Measurements from ENCODE around the gene FILIP1. TPM values are rescaled to one million over a fixed set of nuclear protein-coding genes. Genes with fewer than 3 reads are reported as not detected.
"Not testable (repeated sequence)": the region's sequence is repeated elsewhere in the genome, so short reads cannot be mapped to it uniquely, and the experiment has no call there.

The FILIP1 gene
- polyA plus RNA-seq, 1 donor, result 7.5 TPM

- no CpG with 5 or more reads among the region's 3 CpGs for WGBS (ENCODE audit: insufficient coverage, low lambda C conversion rate)
- H3K4me3 ChIP-seq (ENCODE audit: low read length), result no peak overlapping the region
- H3K36me3 ChIP-seq (ENCODE audit: control insufficient read depth, insufficient read depth, low read length), result no peaks in the 10 kb centered on the region
- DNase-seq, result peak in 1 of 2 donors; percentile 23
- no peaks in the 10 kb centered on the region for H3K4me1 ChIP-seq (ENCODE audit: control insufficient read depth, insufficient read depth, low read length)
- no peak overlapping the region for H3K27ac ChIP-seq (ENCODE audit: low read length)
- H3K9me3 ChIP-seq (ENCODE audit: control insufficient read depth, low read depth, low read length), result no peaks in the 10 kb centered on the region
- H3K27me3 ChIP-seq (ENCODE audit: control insufficient read depth, insufficient read depth, low read length), result no peaks in the 10 kb centered on the region
Observed at GRCh38 chr6:75437421-75437891, 56.1 kb downstream of the FILIP1 start.

GRCh38 chr6:75436869-75437268, 56.7 kb downstream of the FILIP1 start:
- peak in 1 of 2 donors; percentile 24 for DNase-seq

GRCh38 chr6:75432809-75433208, 60.8 kb downstream of the FILIP1 start:
- H3K27ac ChIP-seq (ENCODE audit: low read length); H3K9me3 ChIP-seq (ENCODE audit: control insufficient read depth, low read depth, low read length); DNase-seq; H3K4me3 ChIP-seq (ENCODE audit: low read length); H3K4me1 ChIP-seq (ENCODE audit: control insufficient read depth, insufficient read depth, low read length); H3K27me3 ChIP-seq (ENCODE audit: control insufficient read depth, insufficient read depth, low read length); H3K36me3 ChIP-seq (ENCODE audit: control insufficient read depth, insufficient read depth, low read length): not testable (repeated sequence)
- no CpG with 5 or more reads among the region's 1 CpG for WGBS (ENCODE audit: insufficient coverage, low lambda C conversion rate)

More at GRCh38 chr6:75436869-75437268, 56.7 kb downstream of the FILIP1 start:
- WGBS (ENCODE audit: insufficient coverage, low lambda C conversion rate), result no CpG with 5 or more reads among the region's 4 CpGs
- Histone ChIP-seq H3K27me3 (ENCODE audit: control insufficient read depth, insufficient read depth, low read length) (no peaks in the 10 kb centered on the region), H3K4me1 (ENCODE audit: control insufficient read depth, insufficient read depth, low read length) (no peaks in the 10 kb centered on the region), H3K27ac (ENCODE audit: low read length) (no peak overlapping the region), H3K9me3 (ENCODE audit: control insufficient read depth, low read depth, low read length) (no peaks in the 10 kb centered on the region), H3K36me3 (ENCODE audit: control insufficient read depth, insufficient read depth, low read length) (no peaks in the 10 kb centered on the region), H3K4me3 (ENCODE audit: low read length) (no peak overlapping the region)

DNA sequence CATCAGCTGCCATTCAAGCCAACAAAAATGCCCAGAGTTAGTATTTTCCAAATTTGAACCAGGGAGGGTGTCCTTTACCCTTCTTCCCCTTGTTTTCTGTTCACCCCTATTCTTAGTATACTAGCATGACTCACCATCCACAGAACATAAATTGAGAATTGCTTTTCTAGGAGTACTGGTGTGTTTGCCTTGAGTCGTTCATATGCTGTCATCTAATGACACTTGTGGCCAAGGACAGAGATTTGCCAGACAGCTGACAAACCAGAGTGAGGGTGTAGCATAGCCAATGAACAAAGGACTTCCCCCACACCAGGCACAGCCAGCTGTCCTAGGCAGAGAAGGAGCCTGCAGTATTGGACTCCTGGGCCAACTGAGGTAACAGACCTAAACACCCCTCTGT, 62.2 kb downstream of the FILIP1 start:
- Histone ChIP-seq H3K9me3 (ENCODE audit: control insufficient read depth, low read depth, low read length) (no peaks in the 10 kb centered on the region), H3K36me3 (ENCODE audit: control insufficient read depth, insufficient read depth, low read length) (no peaks in the 10 kb centered on the region), H3K27ac (ENCODE audit: low read length) (peak overlapping the region; percentile 18), H3K27me3 (ENCODE audit: control insufficient read depth, insufficient read depth, low read length) (no peaks in the 10 kb centered on the region), H3K4me3 (ENCODE audit: low read length) (no peak overlapping the region), H3K4me1 (ENCODE audit: control insufficient read depth, insufficient read depth, low read length) (no peaks in the 10 kb centered on the region)
- no peak for DNase-seq
- no CpG with 5 or more reads among the region's 1 CpG for WGBS (ENCODE audit: insufficient coverage, low lambda C conversion rate)

DNA sequence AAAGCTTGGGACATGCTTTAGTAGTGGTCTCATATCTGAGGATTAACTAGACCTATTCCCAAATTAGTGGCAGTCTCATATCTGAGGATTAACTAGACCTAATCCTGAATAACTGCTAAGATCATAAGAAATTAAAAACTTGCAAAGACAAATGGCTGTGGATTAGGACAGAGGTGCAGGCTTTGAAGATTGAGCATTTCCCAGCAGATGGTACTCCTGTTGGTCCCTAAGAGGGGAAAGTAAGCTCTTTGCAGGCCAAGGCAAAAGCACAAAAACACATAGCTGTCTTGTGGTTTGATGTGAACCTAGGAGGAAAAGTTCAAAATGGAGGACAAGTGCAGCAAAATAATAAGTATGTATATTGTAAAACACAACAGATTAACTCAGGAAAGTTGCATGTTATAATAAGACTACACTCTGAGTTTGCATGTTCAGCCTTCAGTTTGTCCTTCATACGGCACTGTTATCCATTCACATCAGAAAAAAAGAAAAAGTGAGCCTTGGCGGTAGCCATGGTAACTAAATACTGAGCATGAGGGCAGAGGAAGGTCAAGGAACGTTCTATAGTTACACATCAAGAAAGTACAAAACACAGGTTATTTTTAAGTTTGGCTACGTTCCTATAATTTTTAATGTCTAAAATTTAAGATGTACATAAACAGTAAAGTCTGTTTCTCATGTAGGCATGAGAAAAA, 62.8 kb downstream of the FILIP1 start:
- H3K27ac ChIP-seq (ENCODE audit: low read length), result no peak overlapping the region
- no peaks in the 10 kb centered on the region for H3K4me1 ChIP-seq (ENCODE audit: control insufficient read depth, insufficient read depth, low read length)
- DNase-seq, result no peak
- H3K9me3 ChIP-seq (ENCODE audit: control insufficient read depth, low read depth, low read length), result no peaks in the 10 kb centered on the region
- no peaks in the 10 kb centered on the region for H3K27me3 ChIP-seq (ENCODE audit: control insufficient read depth, insufficient read depth, low read length)
- H3K4me3 ChIP-seq (ENCODE audit: low read length), result no peak overlapping the region
- H3K36me3 ChIP-seq (ENCODE audit: control insufficient read depth, insufficient read depth, low read length), result no peaks in the 10 kb centered on the region
- WGBS (ENCODE audit: insufficient coverage, low lambda C conversion rate), result 29% methylated on average over 2 of the region's 4 CpGs

GRCh38 chr6:75429061-75429703, 64.4 kb downstream of the FILIP1 start:
- Histone ChIP-seq H3K36me3 (ENCODE audit: control insufficient read depth, insufficient read depth, low read length) (no peaks in the 10 kb centered on the region), H3K4me1 (ENCODE audit: control insufficient read depth, insufficient read depth, low read length) (no peaks in the 10 kb centered on the region), H3K27ac (ENCODE audit: low read length) (no peak overlapping the region), H3K27me3 (ENCODE audit: control insufficient read depth, insufficient read depth, low read length) (no peaks in the 10 kb centered on the region), H3K9me3 (ENCODE audit: control insufficient read depth, low read depth, low read length) (no peaks in the 10 kb centered on the region), H3K4me3 (ENCODE audit: low read length) (no peak overlapping the region)
- DNase-seq, result no peak
- no CpG with 5 or more reads among the region's 2 CpGs for WGBS (ENCODE audit: insufficient coverage, low lambda C conversion rate)

GRCh38 chr6:75428204-75428603, 65.4 kb downstream of the FILIP1 start:
- Histone ChIP-seq H3K4me1 (ENCODE audit: control insufficient read depth, insufficient read depth, low read length) (no peaks in the 10 kb centered on the region), H3K36me3 (ENCODE audit: control insufficient read depth, insufficient read depth, low read length) (no peaks in the 10 kb centered on the region), H3K4me3 (ENCODE audit: low read length) (no peak overlapping the region), H3K9me3 (ENCODE audit: control insufficient read depth, low read depth, low read length) (no peaks in the 10 kb centered on the region), H3K27ac (ENCODE audit: low read length) (no peak overlapping the region), H3K27me3 (ENCODE audit: control insufficient read depth, insufficient read depth, low read length) (no peaks in the 10 kb centered on the region)
- no peak for DNase-seq
- no CpG with 5 or more reads among the region's 1 CpG for WGBS (ENCODE audit: insufficient coverage, low lambda C conversion rate)

- Histone ChIP-seq H3K27ac (ENCODE audit: low read length) (no peak overlapping the region), H3K4me1 (ENCODE audit: control insufficient read depth, insufficient read depth, low read length) (no peaks in the 10 kb centered on the region), H3K36me3 (ENCODE audit: control insufficient read depth, insufficient read depth, low read length) (no peaks in the 10 kb centered on the region), H3K9me3 (ENCODE audit: control insufficient read depth, low read depth, low read length) (no peaks in the 10 kb centered on the region), H3K27me3 (ENCODE audit: control insufficient read depth, insufficient read depth, low read length) (no peaks in the 10 kb centered on the region), H3K4me3 (ENCODE audit: low read length) (no peak overlapping the region)
- no peak for DNase-seq
- WGBS (ENCODE audit: insufficient coverage, low lambda C conversion rate), result 100% methylated on average over 1 of the region's 2 CpGs
Observed at GRCh38 chr6:75427329-75427728, 66.3 kb downstream of the FILIP1 start.

DNA sequence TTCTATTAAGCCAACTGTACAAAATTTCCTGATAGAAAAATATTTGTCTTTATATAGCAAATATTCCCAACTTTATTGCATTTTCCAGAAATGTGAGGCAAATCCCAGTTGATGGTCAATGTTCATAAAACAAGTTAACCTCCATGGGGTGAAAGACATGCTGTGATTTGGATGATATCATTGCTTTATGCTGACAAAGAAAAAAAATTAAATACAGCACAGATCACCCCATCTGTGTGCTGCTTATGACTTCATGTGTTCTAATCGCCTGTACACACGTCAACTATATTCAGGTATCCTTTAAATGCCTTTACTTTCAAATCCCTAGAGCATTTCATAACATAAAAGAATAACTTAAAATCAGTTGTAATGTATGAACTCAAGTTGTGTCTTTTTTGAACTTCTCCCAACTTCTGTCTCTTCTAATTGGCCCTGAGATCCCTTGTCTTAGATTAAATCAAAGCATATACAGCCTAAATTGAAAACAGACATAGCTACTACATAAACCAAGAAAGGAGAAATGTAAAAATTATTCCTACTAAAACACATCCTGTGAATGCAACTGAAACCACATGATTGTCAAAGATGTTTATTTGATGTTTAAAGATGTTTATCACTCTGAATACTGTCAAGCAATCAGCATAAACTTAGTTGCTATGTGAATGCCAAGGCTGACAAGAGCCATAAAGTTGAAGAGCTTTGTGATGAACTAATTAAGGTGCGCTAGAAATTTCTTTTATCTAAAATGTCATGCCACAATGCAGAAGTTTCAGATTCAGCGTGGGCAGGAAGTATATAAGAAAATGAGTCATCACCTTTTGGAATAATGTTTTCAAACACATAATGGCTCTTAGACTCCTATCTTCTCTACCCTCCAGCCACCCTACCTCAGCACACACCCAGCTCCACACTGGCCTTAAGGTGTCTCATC, 68.7 kb downstream of the FILIP1 start:
- H3K9me3 ChIP-seq (ENCODE audit: control insufficient read depth, low read depth, low read length), result no peaks in the 10 kb centered on the region
- DNase-seq, result no peak
- no CpG with 5 or more reads among the region's 4 CpGs for WGBS (ENCODE audit: insufficient coverage, low lambda C conversion rate)
- no peak overlapping the region for H3K27ac ChIP-seq (ENCODE audit: low read length)
- no peaks in the 10 kb centered on the region for H3K36me3 ChIP-seq (ENCODE audit: control insufficient read depth, insufficient read depth, low read length)
- no peak overlapping the region for H3K4me3 ChIP-seq (ENCODE audit: low read length)
- H3K4me1 ChIP-seq (ENCODE audit: control insufficient read depth, insufficient read depth, low read length), result no peaks in the 10 kb centered on the region
- no peaks in the 10 kb centered on the region for H3K27me3 ChIP-seq (ENCODE audit: control insufficient read depth, insufficient read depth, low read length)

DNA sequence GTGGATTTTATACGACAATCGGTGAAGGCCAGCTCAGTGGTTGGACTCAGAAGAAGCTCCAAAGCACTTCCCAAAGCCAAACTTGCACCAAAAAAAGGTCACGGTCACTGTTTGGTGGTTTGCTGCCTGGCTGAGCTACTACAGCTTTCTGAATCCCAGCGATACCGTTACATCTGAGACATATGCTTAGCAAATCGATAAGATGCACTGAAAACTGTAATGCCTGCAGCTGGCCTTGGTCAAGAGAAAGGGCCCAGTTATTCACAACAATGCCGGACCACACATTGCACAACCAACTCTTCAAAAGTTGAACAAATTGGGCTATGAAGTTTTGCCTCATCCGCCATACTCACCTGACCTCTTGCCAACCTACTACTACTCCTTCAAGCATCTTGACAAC, 70.2 kb downstream of the FILIP1 start:
- Histone ChIP-seq H3K27ac (ENCODE audit: low read length) (no peak overlapping the region), H3K36me3 (ENCODE audit: control insufficient read depth, insufficient read depth, low read length) (no peaks in the 10 kb centered on the region), H3K9me3 (ENCODE audit: control insufficient read depth, low read depth, low read length) (no peaks in the 10 kb centered on the region), H3K27me3 (ENCODE audit: control insufficient read depth, insufficient read depth, low read length) (no peaks in the 10 kb centered on the region), H3K4me1 (ENCODE audit: control insufficient read depth, insufficient read depth, low read length) (no peaks in the 10 kb centered on the region), H3K4me3 (ENCODE audit: low read length) (no peak overlapping the region)
- DNase-seq, result no peak
- 67% methylated on average over 2 of the region's 8 CpGs for WGBS (ENCODE audit: insufficient coverage, low lambda C conversion rate)

Measured in large intestine (tissue), 3 donors.